Progenitor cell of endocrine pancreas (in vitro differentiated cells): ENCODE measurements around the gene RPL29. TPM values are rescaled to one million over a fixed set of nuclear protein-coding genes. Genes with fewer than 3 reads are reported as not detected.

Experiments used
- DNase-seq: peaks from one replicate; pipeline ENCODE4 v3.0.0; 2021; ENCODE audit warnings: low spot score; ENCODE audit not compliant: unreplicated experiment
- H3K27ac Mint-ChIP-seq: 2 replicates; pipeline ENCODE4 v1.8.0; 2021; ENCODE audit warnings: mild to moderate bottlenecking, moderate library complexity, mixed read lengths
- H3K27me3 Mint-ChIP-seq: 2 replicates; pipeline ENCODE4 v1.8.0; 2021; ENCODE audit warnings: mixed read lengths
- H3K36me3 Mint-ChIP-seq: 2 replicates; pipeline ENCODE4 v1.8.0; 2022; ENCODE audit warnings: mixed read lengths; ENCODE audit not compliant: insufficient read depth
- H3K4me1 Mint-ChIP-seq: 2 replicates; pipeline ENCODE4 v1.8.0; 2021; ENCODE audit warnings: low read depth, mixed read lengths
- H3K4me3 Mint-ChIP-seq: 2 replicates; pipeline ENCODE4 v1.8.0; 2021; ENCODE audit warnings: low read depth, mild to moderate bottlenecking, moderate library complexity, mixed read lengths
- H3K9me3 Mint-ChIP-seq: 2 replicates; pipeline ENCODE4 v1.8.0; 2021; ENCODE audit warnings: low read depth, mixed read lengths
- total RNA-seq: library from RNA; stranded (reverse); gene quantifications from 2 replicates; pipeline ENCODE4 v1.2.1, GENCODE V29; 2021
- TF ChIP-seq, protein P1 (sequence below): fragments of 200-600 bp; sonication (generic); IDR thresholded peaks from one replicate; pipeline ENCODE4 v1.5.0; 2021; ENCODE audit warnings: antibody characterized with exemption, mild to moderate bottlenecking; ENCODE audit not compliant: unreplicated experiment

RPL29 gene
- total RNA-seq, 1 donor from 2014 or later = 1,236 TPM

DNA sequence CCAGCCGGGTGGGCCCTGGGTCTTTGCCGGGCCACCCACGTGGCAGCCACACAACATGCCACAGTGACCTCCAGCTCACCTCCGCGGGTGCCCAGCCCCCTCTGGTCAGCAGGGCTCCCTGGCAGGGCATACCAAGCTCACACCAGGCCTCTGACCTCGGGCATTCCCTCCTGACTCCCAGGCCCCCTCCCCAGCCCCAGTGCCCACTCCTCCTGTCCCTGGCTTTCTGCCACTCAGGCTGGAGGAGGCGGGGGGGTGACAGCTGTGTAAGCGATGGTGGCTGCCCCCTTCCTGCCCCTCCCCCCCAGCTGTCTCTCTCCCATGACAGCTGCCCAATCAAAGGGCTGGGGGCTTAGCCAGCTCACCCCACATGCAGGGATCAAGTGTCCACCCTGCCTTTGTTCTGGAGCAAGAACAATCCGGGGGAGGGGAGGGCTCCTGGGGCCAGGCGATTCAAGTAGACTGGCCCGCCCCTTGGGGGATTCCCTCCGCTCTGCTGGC, 31.7 kb downstream of the RPL29 start:
- Mint-ChIP-seq H3K4me1 (peaks cover 26% of the 10 kb centered on the region), H3K27ac (no peak overlapping the region), H3K4me3 (no peak overlapping the region), H3K27me3 (no peaks in the 10 kb centered on the region), H3K9me3 (no peaks in the 10 kb centered on the region), H3K36me3 (peaks cover 5% of the 10 kb centered on the region)
- no peak for DNase-seq
- TF ChIP-seq, protein P1, sequence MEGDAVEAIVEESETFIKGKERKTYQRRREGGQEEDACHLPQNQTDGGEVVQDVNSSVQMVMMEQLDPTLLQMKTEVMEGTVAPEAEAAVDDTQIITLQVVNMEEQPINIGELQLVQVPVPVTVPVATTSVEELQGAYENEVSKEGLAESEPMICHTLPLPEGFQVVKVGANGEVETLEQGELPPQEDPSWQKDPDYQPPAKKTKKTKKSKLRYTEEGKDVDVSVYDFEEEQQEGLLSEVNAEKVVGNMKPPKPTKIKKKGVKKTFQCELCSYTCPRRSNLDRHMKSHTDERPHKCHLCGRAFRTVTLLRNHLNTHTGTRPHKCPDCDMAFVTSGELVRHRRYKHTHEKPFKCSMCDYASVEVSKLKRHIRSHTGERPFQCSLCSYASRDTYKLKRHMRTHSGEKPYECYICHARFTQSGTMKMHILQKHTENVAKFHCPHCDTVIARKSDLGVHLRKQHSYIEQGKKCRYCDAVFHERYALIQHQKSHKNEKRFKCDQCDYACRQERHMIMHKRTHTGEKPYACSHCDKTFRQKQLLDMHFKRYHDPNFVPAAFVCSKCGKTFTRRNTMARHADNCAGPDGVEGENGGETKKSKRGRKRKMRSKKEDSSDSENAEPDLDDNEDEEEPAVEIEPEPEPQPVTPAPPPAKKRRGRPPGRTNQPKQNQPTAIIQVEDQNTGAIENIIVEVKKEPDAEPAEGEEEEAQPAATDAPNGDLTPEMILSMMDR = no peak

DNA sequence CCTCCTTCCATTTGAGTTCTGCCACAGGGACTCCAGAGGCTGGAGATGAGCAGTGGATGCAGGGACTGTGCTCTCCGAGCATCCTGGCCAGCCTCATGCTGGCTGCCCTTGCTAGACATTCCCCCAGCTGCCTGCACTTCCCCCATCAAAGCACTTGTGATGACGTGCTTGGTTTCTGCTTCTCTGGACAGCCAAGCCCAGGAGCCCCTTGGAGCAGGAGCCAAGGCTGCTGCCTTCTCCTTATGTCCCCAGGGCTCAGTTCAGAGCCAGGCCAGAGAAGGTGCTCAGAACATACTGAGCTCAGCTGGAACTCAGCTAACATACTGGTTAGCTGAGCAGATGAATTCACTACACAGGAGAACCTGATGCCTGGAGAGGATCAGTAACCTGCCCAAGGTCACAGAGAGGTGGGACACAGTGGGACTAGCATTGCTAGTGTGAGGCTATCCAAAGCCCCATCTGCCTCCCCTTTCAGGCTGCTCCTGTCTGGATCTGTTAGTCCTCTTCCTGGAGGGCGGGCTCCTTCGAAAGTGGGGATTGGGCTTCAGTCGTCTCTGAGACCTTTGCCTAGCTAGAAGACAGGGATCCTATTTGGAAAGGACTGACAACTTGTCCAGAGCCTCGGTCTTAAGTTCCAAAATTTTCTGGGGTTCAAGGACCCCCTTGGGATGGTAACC, 32.7 kb downstream of the RPL29 start:
- no peaks in the 10 kb centered on the region for H3K9me3 Mint-ChIP-seq
- no peak overlapping the region for H3K27ac Mint-ChIP-seq
- no peak for DNase-seq
- no peaks in the 10 kb centered on the region for H3K27me3 Mint-ChIP-seq
- peaks cover 19% of the 10 kb centered on the region for H3K4me1 Mint-ChIP-seq
- TF ChIP-seq, protein P1 = no peak
- H3K36me3 Mint-ChIP-seq = peaks cover 8% of the 10 kb centered on the region
- H3K4me3 Mint-ChIP-seq = no peak overlapping the region

DNA sequence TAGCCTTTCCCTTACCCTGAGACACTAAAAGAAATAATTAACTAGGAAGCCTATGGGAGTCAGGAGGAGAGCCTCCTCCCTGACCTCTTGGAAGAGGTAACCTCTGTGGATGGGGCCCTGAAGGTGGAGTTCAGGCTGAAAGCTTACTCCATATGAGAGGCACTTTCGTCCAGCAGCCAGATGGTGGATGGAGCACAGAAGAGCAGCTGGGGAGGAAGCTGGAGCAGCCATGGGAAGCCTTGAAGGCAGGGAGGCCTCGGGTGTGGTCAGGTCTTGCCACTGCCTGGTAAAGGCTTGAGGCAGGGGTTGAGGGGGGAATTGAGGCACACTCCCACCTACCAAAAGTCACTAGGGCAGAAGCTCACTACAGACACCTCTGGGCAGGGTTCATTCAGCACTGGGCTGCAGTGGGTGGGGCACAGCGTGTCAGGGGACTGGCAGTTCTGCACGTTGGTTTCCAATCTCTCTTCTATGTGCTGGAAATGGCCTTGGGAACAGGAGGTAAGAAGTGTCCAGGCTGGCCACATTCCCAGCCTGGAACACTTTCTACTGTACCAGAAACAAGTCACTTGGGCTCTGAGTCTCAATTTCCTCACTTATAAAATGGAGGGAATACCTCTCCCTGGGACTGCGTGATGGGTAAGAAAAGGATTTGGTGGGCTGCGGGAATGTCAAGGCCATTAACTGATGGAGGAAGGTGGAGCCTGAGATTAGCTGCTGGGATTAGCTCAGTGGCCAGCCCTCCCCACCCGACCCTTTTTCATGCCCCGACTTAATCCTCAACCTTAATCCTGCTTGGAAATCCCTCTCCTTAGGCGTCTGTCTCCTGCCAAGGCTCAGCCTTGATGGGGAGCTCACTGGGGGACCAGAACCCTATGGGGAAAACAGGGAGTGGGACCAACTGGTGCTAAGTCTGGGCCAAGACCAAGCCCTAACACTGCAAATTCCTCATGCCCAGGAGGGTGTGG, 33.8 kb downstream of the RPL29 start:
- DNase-seq = no peak
- Mint-ChIP-seq H3K4me3 (no peak overlapping the region), H3K36me3 (peaks cover 8% of the 10 kb centered on the region), H3K9me3 (no peaks in the 10 kb centered on the region), H3K27me3 (no peaks in the 10 kb centered on the region), H3K4me1 (peaks cover 19% of the 10 kb centered on the region), H3K27ac (no peak overlapping the region)
- TF ChIP-seq, protein P1 = no peak

DNA sequence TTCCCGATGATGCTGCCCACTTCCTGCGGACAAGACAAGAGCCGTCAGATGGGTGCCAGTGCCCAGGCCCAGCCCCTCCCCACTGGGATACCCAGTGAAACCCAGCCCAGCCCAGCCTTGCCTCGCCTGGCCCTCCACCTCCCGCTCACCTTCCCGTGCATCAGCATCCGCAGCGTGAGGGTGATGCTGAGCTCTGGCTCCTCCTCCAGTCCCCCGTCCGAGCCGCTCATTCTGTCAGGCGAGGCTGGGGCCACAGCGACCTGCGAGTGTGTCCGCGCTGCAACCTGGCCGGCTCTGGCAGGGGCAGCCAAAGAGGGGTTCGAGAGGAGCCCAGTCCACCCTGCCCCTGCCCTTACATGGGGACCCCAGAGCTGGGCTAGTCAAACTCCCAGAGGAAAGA, 34.7 kb downstream of the RPL29 start:
- no peak for DNase-seq
- peaks cover 17% of the 10 kb centered on the region for H3K4me1 Mint-ChIP-seq
- H3K36me3 Mint-ChIP-seq = peaks cover 8% of the 10 kb centered on the region
- TF ChIP-seq, protein P1 = no peak
- H3K9me3 Mint-ChIP-seq = no peaks in the 10 kb centered on the region
- H3K27me3 Mint-ChIP-seq = no peaks in the 10 kb centered on the region
- H3K4me3 Mint-ChIP-seq = no peak overlapping the region
- no peak overlapping the region for H3K27ac Mint-ChIP-seq

DNA sequence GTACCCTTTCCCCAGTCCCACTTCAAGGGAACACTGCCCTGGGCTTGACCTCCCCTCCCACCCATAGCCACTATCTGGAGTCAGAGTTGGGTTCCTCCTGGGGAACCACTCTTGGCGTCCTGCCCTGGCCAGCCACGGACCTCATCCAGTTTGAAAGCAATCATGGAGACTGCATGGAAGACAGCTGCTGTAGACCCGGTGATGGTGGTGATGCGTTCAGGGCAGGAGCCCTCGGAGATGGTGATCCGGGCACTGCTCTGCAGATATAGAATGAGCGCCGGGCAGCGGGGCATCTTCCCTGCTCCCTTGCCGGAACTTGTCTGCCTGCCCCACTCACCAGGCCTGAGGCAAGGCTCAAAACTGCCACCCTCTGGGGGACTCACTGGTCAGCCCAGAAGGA, 35.3 kb downstream of the RPL29 start:
- H3K9me3 Mint-ChIP-seq = no peaks in the 10 kb centered on the region
- no peaks in the 10 kb centered on the region for H3K27me3 Mint-ChIP-seq
- DNase-seq = no peak
- TF ChIP-seq, protein P1 = no peak
- H3K4me1 Mint-ChIP-seq = peaks cover 11% of the 10 kb centered on the region
- peaks cover 8% of the 10 kb centered on the region for H3K36me3 Mint-ChIP-seq
- H3K27ac Mint-ChIP-seq = no peak overlapping the region
- H3K4me3 Mint-ChIP-seq = no peak overlapping the region
